ENCODE measurements around the gene B3GNT2.
"Not testable (repeated sequence)": the region's sequence is repeated elsewhere in the genome, so short reads cannot be mapped to it uniquely, and the experiment has no call there.

B3GNT2 gene

GRCh38 chr2:62264186-62264585, 68.3 kb downstream of the B3GNT2 start:
- TF ChIP-seq CTCF (IDR thresholded peaks at IDR 0.05; ENCODE audit: extremely low read depth, insufficient read depth, missing control alignments) = no peak
- in situ Hi-C loops (cut with MboI; ENCODE audit: low pct_unique_long_range_greater_than_20kb, low sequenced_read_pairs, unreplicated experiment) = no loop called here
- no peak for DNase-seq (ENCODE audit: low spot score)

- in situ Hi-C loops (cut with MboI; ENCODE audit: low pct_unique_long_range_greater_than_20kb, low sequenced_read_pairs, unreplicated experiment) = no loop called here
- no peak for TF ChIP-seq CTCF (IDR thresholded peaks at IDR 0.05; ENCODE audit: extremely low read depth, insufficient read depth, missing control alignments)
- no peak for DNase-seq (ENCODE audit: low spot score)
Measured at GRCh38 chr2:62265106-62265505, 69.2 kb downstream of the B3GNT2 start.

GRCh38 chr2:62266433-62267038, 70.6 kb downstream of the B3GNT2 start:
- in situ Hi-C loops (cut with MboI; ENCODE audit: low pct_unique_long_range_greater_than_20kb, low sequenced_read_pairs, unreplicated experiment) = no loop called here
- DNase-seq (ENCODE audit: low spot score) = no peak
- no peak for TF ChIP-seq CTCF (IDR thresholded peaks at IDR 0.05; ENCODE audit: extremely low read depth, insufficient read depth, missing control alignments)

- in situ Hi-C loops (cut with MboI; ENCODE audit: low pct_unique_long_range_greater_than_20kb, low sequenced_read_pairs, unreplicated experiment) = no loop called here
- TF ChIP-seq CTCF (IDR thresholded peaks at IDR 0.05; ENCODE audit: extremely low read depth, insufficient read depth, missing control alignments) = no peak
- DNase-seq (ENCODE audit: low spot score) = no peak
Measured at GRCh38 chr2:62267696-62268095, 71.8 kb downstream of the B3GNT2 start.

DNA sequence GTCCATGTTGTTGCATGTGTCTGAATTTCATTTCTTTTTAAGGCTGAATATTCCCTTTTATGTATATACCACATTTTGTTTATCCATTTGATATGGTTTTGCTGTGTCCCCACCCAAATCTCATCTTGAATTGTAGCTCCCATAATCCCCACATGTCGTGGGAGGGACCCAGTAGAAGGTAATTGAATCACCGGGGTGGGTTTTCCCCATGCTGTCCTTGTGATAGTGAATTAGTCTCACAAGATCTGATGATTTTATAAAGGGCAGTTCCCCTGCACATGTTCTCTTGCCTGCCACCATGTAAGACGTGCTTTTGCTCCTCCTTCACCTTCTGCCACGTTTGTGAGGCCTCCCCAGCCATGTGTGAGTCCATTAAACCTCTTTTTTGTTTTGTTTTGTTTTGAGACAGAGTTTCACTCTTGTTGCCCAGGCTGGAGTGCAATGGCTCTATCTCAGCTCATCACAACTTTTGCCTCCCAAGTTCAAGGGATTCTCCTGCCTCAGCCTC, 72.8 kb downstream of the B3GNT2 start:
- in situ Hi-C loops (cut with MboI; ENCODE audit: low pct_unique_long_range_greater_than_20kb, low sequenced_read_pairs, unreplicated experiment); DNase-seq (ENCODE audit: low spot score): not testable (repeated sequence)

DNA sequence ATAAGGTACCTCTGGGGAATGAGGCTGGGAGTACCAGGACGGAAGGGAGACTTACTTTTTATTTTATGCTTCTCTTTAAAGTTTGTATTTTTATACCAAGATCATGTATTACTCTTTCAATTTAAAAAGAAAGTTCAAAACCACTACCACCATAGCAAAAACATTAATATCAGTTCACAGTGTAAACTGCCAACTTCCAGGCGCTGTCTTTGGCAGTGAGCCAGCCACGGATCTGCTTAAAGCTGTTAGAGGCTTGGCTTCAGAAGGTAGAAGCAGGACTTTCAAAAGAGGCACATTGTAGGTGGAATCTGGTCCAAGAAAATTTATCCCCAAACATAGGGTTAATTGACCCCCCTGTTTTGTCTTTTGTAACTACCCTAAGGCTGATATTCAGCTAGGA, 74.8 kb downstream of the B3GNT2 start:
- TF ChIP-seq CTCF (IDR thresholded peaks at IDR 0.05; ENCODE audit: extremely low read depth, insufficient read depth, missing control alignments) = no peak
- in situ Hi-C loops (cut with MboI; ENCODE audit: low pct_unique_long_range_greater_than_20kb, low sequenced_read_pairs, unreplicated experiment) = no loop called here
- no peak for DNase-seq (ENCODE audit: low spot score)

Measured in GM13977 (cell line).